CD1c-positive myeloid dendritic cell (primary cell): ENCODE measurements around the gene METTL26.

Source experiments
- DNase-seq: peaks from one replicate; pipeline ENCODE4 v3.0.0-alpha.2; 2016; ENCODE audit errors: extremely low spot score

Gene METTL26

DNA sequence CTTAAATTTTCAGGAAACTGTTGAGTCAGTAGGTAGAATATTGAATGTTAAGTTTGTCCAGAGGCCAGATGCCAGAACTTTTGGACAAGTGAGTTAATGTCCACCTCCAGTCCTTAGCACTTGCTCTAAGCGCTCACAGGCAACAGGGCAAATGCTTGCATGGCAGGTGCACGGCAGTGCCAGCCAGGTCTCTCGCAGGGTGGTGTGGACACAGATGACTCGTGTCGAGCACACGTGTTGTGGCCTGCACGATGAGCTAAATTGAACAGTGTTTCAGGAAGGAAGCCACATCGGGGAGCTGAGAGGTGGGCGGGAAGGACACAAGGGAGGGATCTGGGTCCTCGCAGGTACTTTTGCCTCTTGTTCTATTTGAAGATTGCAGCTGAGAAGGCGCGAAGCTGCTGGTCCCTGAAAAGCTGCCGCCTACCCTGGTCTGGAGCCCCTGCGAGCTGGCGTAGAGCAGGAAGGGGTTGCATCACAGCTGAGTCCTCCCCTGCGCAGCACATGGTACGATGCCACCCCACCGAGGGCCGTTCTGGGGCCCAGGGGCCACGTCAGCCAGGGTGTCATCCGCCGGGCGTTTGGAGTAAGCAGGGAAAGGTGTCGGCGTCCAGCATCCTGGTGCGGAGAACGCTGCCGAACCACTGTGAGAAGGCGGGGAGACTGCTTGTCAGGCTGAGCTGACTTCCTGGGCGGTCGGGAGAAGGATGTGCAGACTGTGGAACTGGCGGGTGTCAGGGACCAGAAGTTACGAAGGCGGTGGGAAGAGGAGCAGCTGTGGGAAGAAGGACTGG is 40.0 kb downstream of the METTL26 start:
- DNase-seq: peak; percentile 18

DNA sequence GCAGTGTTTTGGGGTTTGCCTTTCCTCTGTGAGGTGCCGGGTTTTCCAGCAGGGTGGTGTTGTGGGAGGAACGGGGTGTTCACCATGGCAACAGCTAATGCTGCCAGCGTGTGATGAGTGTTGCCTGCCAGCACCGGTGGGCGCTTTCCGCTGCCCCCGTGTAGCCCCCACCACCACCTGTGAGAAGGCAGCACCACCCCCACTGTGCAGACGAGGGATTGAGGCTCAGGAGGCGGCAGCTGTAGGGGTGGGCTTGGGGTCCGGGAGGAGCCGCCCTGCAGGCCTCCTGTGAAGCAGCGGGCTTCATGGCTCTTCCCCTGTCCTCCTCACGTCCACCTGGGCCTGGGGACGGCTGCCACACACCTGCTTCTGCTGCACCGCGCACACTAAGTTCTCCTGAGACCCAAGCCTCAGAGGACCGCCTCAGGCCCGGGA is 41.0 kb downstream of the METTL26 start:
- DNase-seq: no peak

GRCh38 chr16:593807-594206 is 42.3 kb downstream of the METTL26 start:
- DNase-seq: no peak

GRCh38 chr16:593406-593805 is 42.7 kb downstream of the METTL26 start:
- no peak for DNase-seq

DNA sequence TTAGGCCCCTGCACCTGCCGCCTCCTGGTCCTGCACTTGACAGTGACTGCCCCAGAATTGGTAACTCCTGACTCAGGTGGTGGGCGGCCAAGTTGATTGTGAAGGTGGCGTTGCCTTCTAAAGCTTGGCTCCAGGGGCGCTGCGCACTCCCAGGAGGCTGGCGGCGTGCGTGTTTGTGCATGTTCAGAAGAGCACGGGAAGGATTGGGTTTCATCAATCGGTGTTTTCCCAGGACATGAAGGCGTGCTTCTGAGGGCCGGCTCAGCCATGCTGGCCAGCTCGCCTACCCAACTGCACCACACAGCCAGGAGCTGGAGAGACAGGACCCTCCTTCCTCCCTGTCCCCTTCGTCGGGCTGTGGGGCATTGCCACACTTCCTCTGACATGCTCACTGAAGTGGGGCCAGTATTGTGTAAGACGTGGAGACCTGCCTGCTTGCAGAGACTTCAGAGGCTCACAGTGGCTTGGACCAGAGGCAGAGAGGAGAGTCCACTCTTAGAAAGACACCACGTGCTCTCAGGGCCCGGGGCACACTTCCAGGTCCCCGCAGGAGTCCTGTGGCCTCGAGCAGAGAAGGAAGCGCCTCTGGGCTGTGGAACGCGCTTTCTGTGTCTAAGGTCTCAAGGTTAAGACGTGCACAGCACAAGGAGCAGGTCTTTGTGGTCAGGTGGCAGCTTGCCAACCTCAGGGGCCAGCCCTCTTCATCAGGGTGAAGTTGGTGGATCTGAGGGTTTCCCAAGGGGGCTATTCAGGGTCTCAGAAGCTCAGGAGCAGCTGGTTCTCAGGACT is 43.4 kb downstream of the METTL26 start:
- peak; percentile 69 for DNase-seq

GRCh38 chr16:591892-592517 is 44.1 kb downstream of the METTL26 start:
- no peak for DNase-seq

- DNase-seq: no peak
These were observed 44.9 kb downstream of the METTL26 start for GRCh38 chr16:591231-591630.

DNA sequence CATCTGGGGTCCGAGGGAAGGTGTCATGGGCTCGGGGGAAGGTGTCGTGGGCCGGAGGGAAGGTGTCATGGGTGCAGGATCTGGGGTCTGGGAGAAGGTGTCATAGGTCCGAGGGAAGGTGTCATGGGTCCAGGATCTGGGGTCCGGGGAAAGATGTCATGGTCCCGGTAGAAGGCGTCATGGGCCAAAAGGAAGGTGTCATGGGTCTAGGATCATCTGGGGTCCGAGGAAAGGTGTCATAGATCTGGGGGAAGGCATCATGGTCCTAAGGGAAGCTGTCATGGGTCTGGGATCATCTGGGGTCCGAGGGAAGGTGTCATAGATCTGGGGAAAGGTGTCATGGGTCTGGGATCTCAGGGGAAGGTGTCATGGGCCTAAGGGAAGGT is 45.3 kb downstream of the METTL26 start:
- DNase-seq: no peak

DNA sequence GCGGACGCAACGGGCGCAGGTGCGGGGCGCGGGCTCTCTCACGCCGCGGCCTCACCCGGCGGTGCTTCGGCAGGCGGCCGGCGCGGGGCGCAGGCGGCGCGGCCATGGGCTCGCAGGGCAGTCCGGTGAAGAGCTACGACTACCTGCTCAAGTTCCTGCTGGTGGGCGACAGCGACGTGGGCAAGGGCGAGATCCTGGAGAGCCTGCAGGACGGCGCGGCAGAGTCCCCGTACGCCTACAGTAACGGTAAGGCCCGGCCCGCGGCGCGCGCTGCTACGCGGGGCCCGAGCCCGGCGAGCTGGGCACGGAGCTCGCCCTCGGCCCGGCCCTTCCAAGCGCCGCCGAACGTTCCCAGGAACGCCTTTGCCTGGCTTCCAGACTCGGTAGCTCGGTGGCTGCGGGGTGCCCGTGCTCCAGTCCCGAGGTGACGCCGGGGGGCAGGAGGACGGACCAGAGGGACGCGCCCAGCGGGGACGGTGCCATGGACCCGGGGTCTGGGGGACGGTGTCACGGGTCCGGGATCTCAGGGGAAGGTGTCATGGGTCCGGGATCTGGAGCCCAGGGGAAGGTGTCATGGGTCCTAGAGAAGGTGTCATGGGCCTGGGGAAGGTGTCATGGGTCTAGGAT is 45.8 kb downstream of the METTL26 start:
- no peak for DNase-seq

GRCh38 chr16:589658-590187 is 46.4 kb downstream of the METTL26 start, which contains the start of gene RAB40C:
Gene RAB40C (plus strand): TSS chr16:590066. CDS start chr16:590292, 226 bp downstream.
- peak; percentile 98 for DNase-seq

GRCh38 chr16:588889-589657 is 47.0 kb downstream of the METTL26 start:
- peak; percentile 96 for DNase-seq

DNA sequence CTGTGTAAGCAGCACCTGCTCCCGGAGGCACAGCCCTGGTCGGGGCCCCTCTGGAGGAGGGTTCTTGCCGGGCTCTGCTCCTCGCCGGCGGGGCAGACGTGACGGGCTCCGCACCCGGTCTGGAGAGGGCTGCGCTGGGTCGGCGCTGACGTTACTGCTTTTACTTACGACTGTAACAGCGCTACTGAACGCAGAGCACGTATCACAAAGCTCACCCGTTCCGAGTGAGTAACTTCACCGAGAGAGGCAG is 47.5 kb downstream of the METTL26 start:
- DNase-seq: no peak

- DNase-seq: no peak
These were observed 49.2 kb downstream of the METTL26 start for GRCh38 chr16:586645-587590.

- no peak for DNase-seq
These were observed 50.0 kb downstream of the METTL26 start for GRCh38 chr16:586047-586644.

- DNase-seq: no peak
These were observed 50.8 kb downstream of the METTL26 start for GRCh38 chr16:585351-585750.
